Activated B cell treated with CpG ODN at 0.5 μM for 24 hours (primary cell): ENCODE data around the gene RIBC1. TPM values are rescaled to one million over a fixed set of nuclear protein-coding genes. Genes with fewer than 3 reads are reported as not detected.

ENCODE experiments used
- ATAC-seq: fragments of 200-7000 bp; cut with Tn5 transposase; one replicate; pipeline ENCODE4 v1.10.0; 2021; ENCODE audit warnings: low read depth, mild to moderate bottlenecking, moderate library complexity
- CTCF ChIA-PET: fragments of 350-600 bp; sonication (Branson Sonifier 250); formaldehyde crosslinking; loops from one replicate; lab custom pipeline; 2021; ENCODE audit warnings: antibody characterized with exemption; lab: Charles Lee
- POLR2A ChIA-PET: fragments of 350-600 bp; sonication (Branson Sonifier 250); formaldehyde crosslinking; loops from one replicate; lab custom pipeline; 2021; ENCODE audit warnings: antibody characterized with exemption; lab: Charles Lee
- DNase-seq: peaks from one replicate; pipeline ENCODE4 v3.0.0; 2022
- H3K27ac Mint-ChIP-seq: one replicate; pipeline ENCODE4 v1.8.0; 2020; ENCODE audit warnings: mixed read lengths
- H3K27me3 Mint-ChIP-seq: one replicate; pipeline ENCODE4 v1.8.0; 2021; ENCODE audit warnings: mixed read lengths
- H3K36me3 Mint-ChIP-seq: one replicate; pipeline ENCODE4 v1.8.0; 2021; ENCODE audit warnings: low read depth, mixed read lengths
- H3K4me1 Mint-ChIP-seq: one replicate; pipeline ENCODE4 v1.8.0; 2021; ENCODE audit warnings: mixed read lengths
- H3K4me3 Mint-ChIP-seq: one replicate; pipeline ENCODE4 v1.8.0; 2020; ENCODE audit warnings: mild to moderate bottlenecking, mixed read lengths
- H3K9me3 Mint-ChIP-seq: one replicate; pipeline ENCODE4 v1.8.0; 2020; ENCODE audit warnings: mixed read lengths
- intact Hi-C: fragments of 100-400 bp; cut with micrococcal nuclease; formaldehyde crosslinking; loops from one replicate; pipeline ENCODE4 v1.15.1; 2024
- total RNA-seq: library from RNA; stranded (reverse); gene quantifications from 2 replicates; pipeline ENCODE4 v1.2.3, GENCODE V29; 2022
- TF ChIP-seq, protein P1 (sequence below): fragments of 200-600 bp; IDR thresholded peaks from one replicate; pipeline ENCODE4 v1.8.0; 2022; ENCODE audit warnings: antibody characterized with exemption, mild to moderate bottlenecking

Gene RIBC1
- total RNA-seq, 1 donor from 2014 or later = 0.91 TPM

DNA sequence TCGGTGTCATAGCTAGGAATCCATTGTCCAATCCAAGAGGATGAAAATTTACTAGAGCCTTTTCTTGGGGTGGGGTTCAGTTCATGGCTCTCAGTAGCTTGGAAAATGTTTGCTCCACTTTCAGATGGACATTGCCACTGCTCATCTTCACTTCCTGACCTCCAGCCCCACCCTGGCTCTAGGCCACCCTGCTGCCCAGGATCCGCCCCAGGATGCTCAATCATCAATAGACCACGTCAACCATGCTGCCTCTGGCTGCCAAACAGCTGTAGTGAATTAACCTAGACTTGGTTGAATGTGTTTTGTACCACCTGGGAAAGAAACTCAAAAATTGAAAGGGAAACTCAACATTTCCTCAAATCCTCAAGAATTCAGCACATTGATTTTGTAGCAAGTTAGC lies 48.7 kb downstream of the RIBC1 start:
- no peak overlapping the region for H3K27ac Mint-ChIP-seq
- DNase-seq = no peak

DNA sequence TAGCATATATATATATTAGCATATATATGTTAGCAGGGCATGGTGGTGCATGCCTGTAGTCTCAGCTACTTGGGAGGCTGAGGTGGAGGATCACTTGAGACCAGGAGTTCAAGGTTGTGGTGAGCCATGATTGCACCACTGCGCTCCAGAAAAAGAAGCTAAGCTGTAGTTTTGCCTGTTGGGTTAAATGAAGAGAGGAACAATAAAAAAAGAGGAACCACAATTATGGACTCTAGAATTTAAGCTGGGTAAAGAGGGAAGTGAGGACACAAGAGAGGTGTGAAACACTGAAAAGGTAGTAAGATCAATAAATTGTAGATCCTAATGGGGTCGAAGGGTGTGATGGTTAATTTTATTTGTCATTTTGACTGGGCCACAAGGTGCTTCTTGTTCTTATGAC lies 52.0 kb downstream of the RIBC1 start:
- ChIA-PET CTCF (no interaction called here), POLR2A (no interaction called here)
- intact Hi-C loops = no loop called here
- Mint-ChIP-seq H3K36me3 (no peaks in the 10 kb centered on the region), H3K27ac (no peak overlapping the region), H3K4me1 (peaks cover 3% of the 10 kb centered on the region), H3K4me3 (no peak overlapping the region), H3K27me3 (no peaks in the 10 kb centered on the region), H3K9me3 (no peaks in the 10 kb centered on the region)
- DNase-seq (no peak), ATAC-seq (no peak)
- TF ChIP-seq, protein P1, sequence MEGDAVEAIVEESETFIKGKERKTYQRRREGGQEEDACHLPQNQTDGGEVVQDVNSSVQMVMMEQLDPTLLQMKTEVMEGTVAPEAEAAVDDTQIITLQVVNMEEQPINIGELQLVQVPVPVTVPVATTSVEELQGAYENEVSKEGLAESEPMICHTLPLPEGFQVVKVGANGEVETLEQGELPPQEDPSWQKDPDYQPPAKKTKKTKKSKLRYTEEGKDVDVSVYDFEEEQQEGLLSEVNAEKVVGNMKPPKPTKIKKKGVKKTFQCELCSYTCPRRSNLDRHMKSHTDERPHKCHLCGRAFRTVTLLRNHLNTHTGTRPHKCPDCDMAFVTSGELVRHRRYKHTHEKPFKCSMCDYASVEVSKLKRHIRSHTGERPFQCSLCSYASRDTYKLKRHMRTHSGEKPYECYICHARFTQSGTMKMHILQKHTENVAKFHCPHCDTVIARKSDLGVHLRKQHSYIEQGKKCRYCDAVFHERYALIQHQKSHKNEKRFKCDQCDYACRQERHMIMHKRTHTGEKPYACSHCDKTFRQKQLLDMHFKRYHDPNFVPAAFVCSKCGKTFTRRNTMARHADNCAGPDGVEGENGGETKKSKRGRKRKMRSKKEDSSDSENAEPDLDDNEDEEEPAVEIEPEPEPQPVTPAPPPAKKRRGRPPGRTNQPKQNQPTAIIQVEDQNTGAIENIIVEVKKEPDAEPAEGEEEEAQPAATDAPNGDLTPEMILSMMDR = no peak

More for the DNA sequence above, 48.7 kb downstream of the RIBC1 start:
- intact Hi-C loops = no loop called here
- CTCF ChIA-PET = interaction anchor here (2.3 kb wide), 1 partner anchor 11 kb away, joined by 6 read pairs; no protein-coding TSS in a partner anchor
- no peak for ATAC-seq
- POLR2A ChIA-PET = no interaction called here
- Mint-ChIP-seq H3K36me3 (no peaks in the 10 kb centered on the region), H3K4me3 (no peak overlapping the region), H3K27me3 (peaks cover 2% of the 10 kb centered on the region), H3K4me1 (peaks cover 3% of the 10 kb centered on the region), H3K9me3 (no peaks in the 10 kb centered on the region)
- TF ChIP-seq, protein P1 = no peak

DNA sequence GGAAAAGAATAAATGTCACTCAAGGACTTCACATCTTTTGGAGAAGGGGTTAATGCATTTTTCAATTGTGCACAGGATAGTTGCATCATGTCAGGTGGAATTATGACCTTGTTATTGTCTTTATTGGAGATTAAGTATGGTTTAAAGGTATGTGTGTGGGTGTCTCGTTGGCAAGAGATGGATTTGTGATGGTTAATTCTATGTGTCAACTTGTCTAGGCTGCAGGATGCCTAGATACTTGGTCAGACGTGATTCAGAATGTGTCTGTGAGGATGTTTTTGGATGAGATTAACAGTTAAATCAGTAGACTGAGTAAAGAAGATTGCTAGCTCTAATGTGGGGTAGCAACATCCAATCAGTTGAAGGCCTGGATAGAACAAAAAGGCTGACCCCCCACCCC lies 53.7 kb downstream of the RIBC1 start:
- TF ChIP-seq, protein P1 = no peak
- Mint-ChIP-seq H3K27ac (no peak overlapping the region), H3K9me3 (no peaks in the 10 kb centered on the region), H3K4me3 (no peak overlapping the region), H3K27me3 (no peaks in the 10 kb centered on the region), H3K4me1 (peaks cover 5% of the 10 kb centered on the region), H3K36me3 (no peaks in the 10 kb centered on the region)
- DNase-seq (no peak), ATAC-seq (no peak)
- ChIA-PET POLR2A (no interaction called here), CTCF (no interaction called here)
- intact Hi-C loops = no loop called here

DNA sequence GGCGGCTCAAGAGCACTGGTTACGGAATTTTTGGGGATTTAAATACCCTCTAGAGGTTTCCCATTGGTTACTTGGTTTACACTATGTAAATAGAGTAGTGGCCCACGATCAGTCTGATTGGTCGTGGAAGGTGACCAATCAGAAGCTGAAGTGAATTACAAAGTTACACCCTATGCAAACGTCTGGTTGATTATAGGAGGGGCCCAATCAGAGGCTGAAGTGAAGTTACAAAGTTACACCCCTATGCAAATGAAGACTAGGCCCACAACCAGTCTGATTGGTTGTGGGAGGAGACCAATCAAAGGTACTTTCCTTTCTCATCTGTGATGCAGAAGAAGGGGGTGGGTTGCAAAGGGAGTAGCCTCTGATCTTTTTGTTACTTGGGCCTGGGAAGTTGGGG lies 56.6 kb downstream of the RIBC1 start:
- no peaks in the 10 kb centered on the region for H3K36me3 Mint-ChIP-seq
- CTCF ChIA-PET = no interaction called here
- POLR2A ChIA-PET = no interaction called here
- no peak for DNase-seq
- no peaks in the 10 kb centered on the region for H3K9me3 Mint-ChIP-seq
- intact Hi-C loops = no loop called here
- no peak for ATAC-seq
- H3K4me1 Mint-ChIP-seq = peaks cover 5% of the 10 kb centered on the region
- no peak overlapping the region for H3K4me3 Mint-ChIP-seq
- TF ChIP-seq, protein P1 = no peak
- no peak overlapping the region for H3K27ac Mint-ChIP-seq
- H3K27me3 Mint-ChIP-seq = no peaks in the 10 kb centered on the region

Other genes with a start within 250 kb of the RIBC1 start
- gene KDM5C, start 197.7 kb upstream of the RIBC1 start, total RNA-seq = 109 and 117 TPM in 2 replicates
- gene IQSEC2, start 141.3 kb upstream of the RIBC1 start, total RNA-seq = 0.24 and 0.53 TPM in 2 replicates
- gene SMC1A, start 219 bp upstream of the RIBC1 start, total RNA-seq = 75.8 and 84.0 TPM in 2 replicates
- 108 and 114 TPM in 2 replicates for gene HSD17B10, start 11.5 kb downstream of the RIBC1 start, total RNA-seq